Measurements from ENCODE around the gene RBM23. TPM values are rescaled to one million over a fixed set of nuclear protein-coding genes. Genes with fewer than 3 reads are reported as not detected.

Gene RBM23
- total and polyA plus RNA-seq, 2 of the 8 experiments (the other 6 are each of a cell fraction or from before 2014, with no cell fraction given), result 41.2 to 43.3 TPM

DNA sequence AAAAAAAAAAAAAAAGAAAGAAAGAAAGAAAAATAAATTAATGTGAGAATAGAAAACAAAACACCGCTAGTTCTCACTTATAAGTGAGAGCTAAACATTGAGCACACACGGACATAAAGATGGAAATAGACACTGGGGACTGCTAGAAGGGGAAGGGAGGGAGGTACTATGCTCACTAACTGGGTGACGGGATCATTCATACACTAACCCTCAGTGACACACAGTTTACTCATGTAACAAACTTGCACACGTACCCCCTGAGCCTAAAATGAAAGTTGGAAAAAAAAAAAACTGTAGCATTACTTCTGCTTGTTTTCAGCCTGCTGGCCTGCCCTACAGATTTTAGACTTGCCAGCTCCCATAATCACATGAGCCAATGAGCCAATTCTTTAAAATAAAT, 20.7 kb upstream of the RBM23 start:
- H4K20me1 ChIP-seq (replicated peaks in 1 of 2; ENCODE audit: control insufficient read depth in 1 of 2, insufficient read depth in 2 of 2, low read length in 2 of 2), result no peaks in the 10 kb centered on the region
- no peak overlapping the region for H3K18ac ChIP-seq (ENCODE audit: extremely low read depth, low read length)
- H4K8ac ChIP-seq (ENCODE audit: extremely low read depth, insufficient read depth, low read length), result no peak overlapping the region
- H3K23ac ChIP-seq (ENCODE audit: insufficient read length), result no peak overlapping the region
- H2BK15ac ChIP-seq (ENCODE audit: low read length), result no peak overlapping the region
- no peak overlapping the region for H3K4ac ChIP-seq (replicated peaks; ENCODE audit: insufficient read length, low read depth, low read length)
- H3K4me3 ChIP-seq (ENCODE audit: extremely low read depth in 1 of 4, insufficient read depth in 2 of 4, low read depth in 3 of 4, low read length in 4 of 4), result no peak overlapping the region
- H3K27ac ChIP-seq (ENCODE audit: low read depth, low read length), result no peak overlapping the region
- no peak overlapping the region for H2BK20ac ChIP-seq (ENCODE audit: low read length)
- no peaks in the 10 kb centered on the region for H3K9me3 ChIP-seq (ENCODE audit: insufficient read depth in 2 of 2, low read depth in 1 of 2, low read length in 1 of 2)
- ChIA-PET CTCF (ENCODE audit: partially characterized antibody) (interaction anchor here (0.6 to 4.8 kb wide), 13 partner anchors 9 to 106 kb away, joined by 3 to 43 read pairs (median 7); partner anchors contain the start of genes HAUS4 and PRMT5), POLR2A (ENCODE audit: partially characterized antibody) (interaction anchor here (5.1 kb wide), 1 partner anchor 18 kb away, joined by 26 read pairs; the partner anchor contains the start of gene HAUS4)
- no peak overlapping the region for H2BK120ac ChIP-seq (replicated peaks; ENCODE audit: low read depth, low read length)
- H3K56ac ChIP-seq (replicated peaks; ENCODE audit: insufficient read length, low read depth, low read length), result no peak overlapping the region
- H3K36me3 ChIP-seq (ENCODE audit: control insufficient read depth in 2 of 4, insufficient read depth in 4 of 4, low read length in 3 of 4), result peaks cover 0 to 6% (median 2%) of the 10 kb centered on the region in 4 experiments; a peak in 2 of 8 replicates
- no peaks in the 10 kb centered on the region for H3K79me2 ChIP-seq (ENCODE audit: control insufficient read depth in 1 of 2, insufficient read depth in 2 of 2, low read length in 2 of 2)
- no peak overlapping the region for H2BK5ac ChIP-seq (ENCODE audit: low read depth, low read length)
- no peaks in the 10 kb centered on the region for H3K23me2 ChIP-seq (ENCODE audit: low read depth, low read length)
- no peaks in the 10 kb centered on the region for H3K79me1 ChIP-seq (ENCODE audit: low read depth, low read length)
- FAIRE-seq, result no peak
- TF ChIP-seq JUN (IDR thresholded peaks at IDR 0.05; ENCODE audit: low read depth, low read length) (no peak), SIX5 (IDR thresholded peaks at IDR 0.05; ENCODE audit: low read depth, low read length) (no peak), ATF3 (IDR thresholded peaks at IDR 0.05; ENCODE audit: insufficient read depth, low read depth, low read length) (no peak), SP4 (IDR thresholded peaks at IDR 0.05; ENCODE audit: low read length) (no peak), CEBPB (IDR thresholded peaks at IDR 0.05; ENCODE audit: low read depth, low read length) (no peak)
- no peak overlapping the region for H3K4me2 ChIP-seq (ENCODE audit: insufficient read depth in 1 of 2, low read depth in 2 of 2, low read length in 2 of 2)
- no peak for DNase-seq (ENCODE audit: low read depth in 1 of 2, low spot score in 2 of 2)
- no peak overlapping the region for H4K91ac ChIP-seq (replicated peaks; ENCODE audit: insufficient read length, low read length)
- no peak overlapping the region for H3K9ac ChIP-seq (replicated peaks in 1 of 4; ENCODE audit: extremely low read depth in 1 of 4, low read depth in 3 of 4, low read length in 3 of 4)
- 91% methylated on average over 4 of the region's 4 CpGs; no CpG with 5 or more reads in 1 of the 2 experiments for WGBS, 2 experiments (ENCODE audit: extremely low coverage in 1 of 2, insufficient coverage in 1 of 2, insufficient read length in 1 of 2, insufficient replicate concordance in 2 of 2, low coverage in 1 of 2, low lambda C conversion rate in 2 of 2, missing lambda C conversion rate in 1 of 2)
- no peak overlapping the region for H2BK12ac ChIP-seq (ENCODE audit: low read depth, low read length)
- H3K14ac ChIP-seq (ENCODE audit: insufficient read length), result no peak overlapping the region
- no peaks in the 10 kb centered on the region for H3K27me3 ChIP-seq (replicated peaks in 1 of 4; ENCODE audit: control insufficient read depth in 3 of 4, extremely low read depth in 1 of 4, insufficient read depth in 3 of 4, low read length in 3 of 4)
- H4K5ac ChIP-seq (ENCODE audit: insufficient read length, low read depth, low read length), result no peak overlapping the region
- no peaks in the 10 kb centered on the region for H3K4me1 ChIP-seq (replicated peaks in 1 of 4; ENCODE audit: control insufficient read depth in 3 of 4, insufficient read depth in 4 of 4, low read length in 3 of 4)
- no peak overlapping the region for H2AK5ac ChIP-seq (ENCODE audit: low read depth, low read length)
- H2AFZ ChIP-seq (ENCODE audit: low read length), result no peak overlapping the region
